Liver (tissue), 9 donors: ENCODE measurements around the gene POPDC2. TPM values are rescaled to one million over a fixed set of nuclear protein-coding genes. Genes with fewer than 3 reads are reported as not detected.

ENCODE experiments used
- DNase-seq: peaks from one replicate; pipeline ENCODE4 v3.0.0-alpha.2; 2017; ENCODE audit warnings: low spot score
- H3K27ac ChIP-seq, 2 donors: one replicate each; pipeline ENCODE4 v1.7.0; 2013; ENCODE audit warnings: inconsistent platforms in 2 of 2, low read length in 2 of 2, control low read depth in 1 of 2, low read depth in 1 of 2, mild to moderate bottlenecking in 1 of 2
- H3K27me3 ChIP-seq, 4 donors: one replicate each; pipeline versions ENCODE4 v1.6.1 to v1.7.0; 2013; ENCODE audit warnings: low read length in 3 of 4, inconsistent platforms in 1 of 4, mild to moderate bottlenecking in 1 of 4, moderate library complexity in 1 of 4; ENCODE audit not compliant: control insufficient read depth in 4 of 4, insufficient read depth in 4 of 4
- H3K36me3 ChIP-seq, 4 donors: one replicate each; pipeline versions ENCODE4 v1.6.1 to v1.7.0; 2013; ENCODE audit warnings: low read length in 3 of 4, mild to moderate bottlenecking in 3 of 4, low read depth in 1 of 4, moderate library complexity in 1 of 4; ENCODE audit not compliant: control insufficient read depth in 4 of 4, insufficient read depth in 3 of 4
- H3K4me1 ChIP-seq, 4 donors: one replicate each; pipeline versions ENCODE4 v1.6.1 to v1.7.0; 2013; ENCODE audit warnings: low read length in 3 of 4, mild to moderate bottlenecking in 3 of 4, moderate library complexity in 1 of 4; ENCODE audit not compliant: control insufficient read depth in 4 of 4, insufficient read depth in 4 of 4
- H3K4me3 ChIP-seq, 3 donors: one replicate each; pipeline versions ENCODE4 v1.6.1 to v1.7.0; 2013; ENCODE audit warnings: low read length in 3 of 3, control low read depth in 1 of 3, low read depth in 1 of 3, mild to moderate bottlenecking in 1 of 3
- H3K9ac ChIP-seq, 2 donors: one replicate each; pipeline ENCODE4 v1.7.0; 2013; ENCODE audit warnings: low read length in 2 of 2, mild to moderate bottlenecking in 2 of 2, moderate library complexity in 2 of 2, control low read depth in 1 of 2, low read depth in 1 of 2
- H3K9me3 ChIP-seq, 4 donors: one replicate each; pipeline versions ENCODE4 v1.6.1 to v1.7.0; 2013; ENCODE audit warnings: low read length in 3 of 4; ENCODE audit not compliant: control insufficient read depth in 4 of 4
- EGR1 ChIP-seq, 2 donors: IDR thresholded peaks; 2 replicates each; pipeline ENCODE4 v1.6.1; 2016 to 2018; ENCODE audit warnings: antibody characterized with exemption in 2 of 2, low read depth in 2 of 2
- FOXA1 ChIP-seq: IDR thresholded peaks from 2 replicates; pipeline ENCODE4 v1.6.1; 2016; ENCODE audit warnings: antibody characterized with exemption
- FOXA2 ChIP-seq: IDR thresholded peaks from 2 replicates; pipeline ENCODE4 v1.6.1; 2016; ENCODE audit warnings: antibody characterized with exemption
- GABPA ChIP-seq, 2 donors: IDR thresholded peaks in 1 of 2; conservative IDR thresholded peaks in 1 of 2; 2 replicates each; pipeline ENCODE4 v1.6.1; 2016; ENCODE audit warnings: antibody characterized with exemption in 2 of 2, mild to moderate bottlenecking in 1 of 2, moderate library complexity in 1 of 2
- HNF4A ChIP-seq, 2 donors: conservative IDR thresholded peaks; 2 replicates each; pipeline ENCODE4 v1.6.1; 2016; ENCODE audit warnings: antibody characterized with exemption in 2 of 2, mild to moderate bottlenecking in 2 of 2
- HNF4G ChIP-seq: IDR thresholded peaks from 2 replicates; pipeline ENCODE4 v1.6.1; 2016; ENCODE audit warnings: antibody characterized with exemption
- JUND ChIP-seq, 2 donors: IDR thresholded peaks; 2 replicates each; pipeline ENCODE4 v1.6.1; 2016; ENCODE audit warnings: antibody characterized with exemption in 2 of 2
- NR2F2 ChIP-seq: IDR thresholded peaks from 2 replicates; pipeline ENCODE4 v1.6.1; 2016; ENCODE audit warnings: antibody characterized with exemption
- RAD21 ChIP-seq, 2 donors: IDR thresholded peaks; 2 replicates each; pipeline ENCODE4 v1.6.1; 2016; ENCODE audit warnings: antibody characterized with exemption in 2 of 2, mild to moderate bottlenecking in 2 of 2
- RXRA ChIP-seq, 2 donors: IDR thresholded peaks; 2 replicates each; pipeline ENCODE4 v1.6.1; 2017 to 2018; ENCODE audit warnings: antibody characterized with exemption in 2 of 2, mild to moderate bottlenecking in 1 of 2
- SP1 ChIP-seq: IDR thresholded peaks from 2 replicates; pipeline ENCODE4 v1.6.1; 2018; ENCODE audit warnings: antibody characterized with exemption, mild to moderate bottlenecking
- TAF1 ChIP-seq: conservative IDR thresholded peaks from 2 replicates; pipeline ENCODE4 v1.6.1; 2016; ENCODE audit warnings: antibody characterized with exemption, mild to moderate bottlenecking
- YY1 ChIP-seq: IDR thresholded peaks from 2 replicates; pipeline ENCODE4 v1.6.1; 2016; ENCODE audit warnings: antibody characterized with exemption, mild to moderate bottlenecking
- WGBS: extraction: QIAGEN DNeasy Blood & Tissue Kit; methylation state at CpG from one replicate; pipeline ENCODE4 v1.1.7; 2013; 5-methylcytosine and 5-hydroxymethylcytosine counted together
- polyA plus RNA-seq, 2 donors: library from polyadenylated mRNA; stranded (reverse) in 1 of 2; unstranded in 1 of 2; fragments of 200-250 nt in 1 of 2; fragments of >200 nt in 1 of 2; fragmentation: Nextera tagmentation in 1 of 2; extraction: Ambion mirVana in 1 of 2; gene quantifications; one replicate each; pipeline versions ENCODE4 v1.2.1 to v1.2.3, GENCODE V29; 2013 to 2015
- total RNA-seq, 2 donors: library from RNA; depleted of rRNA; stranded (reverse); fragments of >200 nt; gene quantifications; one replicate each; pipeline ENCODE4 v1.2.3, GENCODE V29; 2014
- TF ChIP-seq, protein P1 (sequence below): IDR thresholded peaks from 2 replicates; pipeline ENCODE4 v1.6.1; 2016; ENCODE audit warnings: antibody characterized with exemption
- TF ChIP-seq, protein P2 (sequence below): IDR thresholded peaks from 2 replicates; pipeline ENCODE4 v1.6.1; 2016; ENCODE audit warnings: antibody characterized with exemption
- TF ChIP-seq, protein P3 (sequence below): IDR thresholded peaks from 2 replicates; pipeline ENCODE4 v1.6.1; 2016; ENCODE audit warnings: antibody characterized with exemption, mild to moderate bottlenecking
- TF ChIP-seq, protein P4 (sequence below): fragments of 150-350 bp; IDR thresholded peaks from 2 replicates; pipeline ENCODE4 v1.5.1; 2017; ENCODE audit warnings: improper control_type of control experiment, low read depth, low read length; ENCODE audit not compliant: missing input control
- TF ChIP-seq, protein P5 (sequence below): IDR thresholded peaks from 2 replicates; pipeline ENCODE4 v1.6.1; 2016; ENCODE audit warnings: antibody characterized with exemption
- donor health status: healthy.
- donor health status: healthy.
- donor health status: healthy.
- donor health status: healthy.
- donor health status: healthy.

The POPDC2 gene
- total and polyA plus RNA-seq, 4 donors, result 0.16 to 1.1 (median 0.46) TPM

DNA sequence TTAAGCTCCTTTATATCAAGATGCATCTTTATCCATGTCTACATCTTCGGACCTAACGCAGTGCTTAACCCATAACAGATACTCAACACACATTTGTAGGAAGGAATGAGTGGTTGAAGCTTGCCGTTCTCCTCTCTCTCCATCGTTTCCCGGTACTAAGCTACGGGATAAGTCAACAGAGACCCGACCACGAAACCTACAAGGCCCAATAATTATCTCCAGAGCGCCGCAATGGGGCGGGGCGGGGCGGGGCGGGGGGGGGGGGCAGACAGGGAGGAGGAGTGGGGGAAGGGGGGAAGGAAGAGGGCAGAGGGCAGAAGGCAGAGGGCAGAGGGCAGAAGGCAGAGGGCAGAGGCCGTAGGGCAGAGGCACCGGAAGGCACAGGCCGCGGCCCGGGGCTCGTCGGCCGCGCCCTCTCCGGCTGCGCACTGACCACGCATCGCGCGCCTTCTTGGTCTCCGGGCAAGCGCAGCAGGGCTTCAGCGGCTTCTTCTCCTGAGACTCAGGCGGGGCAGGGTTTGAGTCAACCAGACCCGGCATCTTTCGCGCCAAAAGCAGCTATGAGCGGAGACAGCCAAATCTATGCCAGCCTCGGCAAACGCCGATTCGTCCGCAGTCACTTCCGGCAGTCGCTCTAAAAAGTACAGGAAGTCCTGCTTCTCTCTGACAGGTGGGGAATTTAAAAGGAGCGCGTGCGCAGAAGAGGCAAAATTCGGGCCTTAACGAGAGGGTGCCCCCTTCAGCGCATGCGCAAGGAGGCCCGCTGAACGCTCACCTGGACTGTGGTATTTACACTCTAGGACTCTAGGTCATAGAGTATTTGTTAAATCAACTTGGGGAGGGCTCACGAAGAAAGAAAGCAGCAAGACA is 16.6 kb upstream of the POPDC2 start, which contains the start of gene COX17:
COX17 (minus strand) TSS at position 636 of the 870 bp plus-strand sequence; CDS start at position 540, 96 bp downstream.
- Histone ChIP-seq H3K4me1 (peaks cover 0 to 20% (median 14%) of the 10 kb centered on the region in 4 donors), H3K9me3 (no peaks in the 10 kb centered on the region), H3K36me3 (peaks cover 6 to 18% (median 13%) of the 10 kb centered on the region in 4 donors), H3K4me3 (peak within 1 kb of the TSS; percentile 65 to 95 (median 89)), H3K9ac (peak within 1 kb of the TSS; percentile 74 to 77), H3K27ac (peak within 1 kb of the TSS; percentile 93 to 95), H3K27me3 (no peaks in the 10 kb centered on the region)
- under 1% methylated on average over 54 of the region's 54 CpGs for WGBS
- peak; percentile 92 for DNase-seq
- peak; percentile 91 for TF ChIP-seq FOXA2
- peak; percentile 91 for TF ChIP-seq NR2F2
- peak; percentile 64 to 66 for TF ChIP-seq RXRA (IDR thresholded peaks at IDR 0.05)
- peak; percentile 40 for TF ChIP-seq TAF1
- peak; percentile 79 for TF ChIP-seq HNF4G
- peak; percentile 62 for TF ChIP-seq SP1
- TF ChIP-seq, protein P1, sequence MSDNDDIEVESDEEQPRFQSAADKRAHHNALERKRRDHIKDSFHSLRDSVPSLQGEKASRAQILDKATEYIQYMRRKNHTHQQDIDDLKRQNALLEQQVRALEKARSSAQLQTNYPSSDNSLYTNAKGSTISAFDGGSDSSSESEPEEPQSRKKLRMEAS, result peak; percentile 79
- peak; percentile 69 for TF ChIP-seq YY1
- peak; percentile 87 for TF ChIP-seq FOXA1
- no peak for TF ChIP-seq EGR1 (IDR thresholded peaks at IDR 0.05; ENCODE audit: low read depth in 2 of 2)
- TF ChIP-seq, protein P2, sequence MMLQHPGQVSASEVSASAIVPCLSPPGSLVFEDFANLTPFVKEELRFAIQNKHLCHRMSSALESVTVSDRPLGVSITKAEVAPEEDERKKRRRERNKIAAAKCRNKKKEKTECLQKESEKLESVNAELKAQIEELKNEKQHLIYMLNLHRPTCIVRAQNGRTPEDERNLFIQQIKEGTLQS, result no peak
- TF ChIP-seq, protein P3, sequence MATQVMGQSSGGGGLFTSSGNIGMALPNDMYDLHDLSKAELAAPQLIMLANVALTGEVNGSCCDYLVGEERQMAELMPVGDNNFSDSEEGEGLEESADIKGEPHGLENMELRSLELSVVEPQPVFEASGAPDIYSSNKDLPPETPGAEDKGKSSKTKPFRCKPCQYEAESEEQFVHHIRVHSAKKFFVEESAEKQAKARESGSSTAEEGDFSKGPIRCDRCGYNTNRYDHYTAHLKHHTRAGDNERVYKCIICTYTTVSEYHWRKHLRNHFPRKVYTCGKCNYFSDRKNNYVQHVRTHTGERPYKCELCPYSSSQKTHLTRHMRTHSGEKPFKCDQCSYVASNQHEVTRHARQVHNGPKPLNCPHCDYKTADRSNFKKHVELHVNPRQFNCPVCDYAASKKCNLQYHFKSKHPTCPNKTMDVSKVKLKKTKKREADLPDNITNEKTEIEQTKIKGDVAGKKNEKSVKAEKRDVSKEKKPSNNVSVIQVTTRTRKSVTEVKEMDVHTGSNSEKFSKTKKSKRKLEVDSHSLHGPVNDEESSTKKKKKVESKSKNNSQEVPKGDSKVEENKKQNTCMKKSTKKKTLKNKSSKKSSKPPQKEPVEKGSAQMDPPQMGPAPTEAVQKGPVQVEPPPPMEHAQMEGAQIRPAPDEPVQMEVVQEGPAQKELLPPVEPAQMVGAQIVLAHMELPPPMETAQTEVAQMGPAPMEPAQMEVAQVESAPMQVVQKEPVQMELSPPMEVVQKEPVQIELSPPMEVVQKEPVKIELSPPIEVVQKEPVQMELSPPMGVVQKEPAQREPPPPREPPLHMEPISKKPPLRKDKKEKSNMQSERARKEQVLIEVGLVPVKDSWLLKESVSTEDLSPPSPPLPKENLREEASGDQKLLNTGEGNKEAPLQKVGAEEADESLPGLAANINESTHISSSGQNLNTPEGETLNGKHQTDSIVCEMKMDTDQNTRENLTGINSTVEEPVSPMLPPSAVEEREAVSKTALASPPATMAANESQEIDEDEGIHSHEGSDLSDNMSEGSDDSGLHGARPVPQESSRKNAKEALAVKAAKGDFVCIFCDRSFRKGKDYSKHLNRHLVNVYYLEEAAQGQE, result peak; percentile 76
- peak; percentile 82 to 93 for TF ChIP-seq GABPA (IDR thresholded peaks at IDR 0.05 in 1 of 2, conservative IDR thresholded peaks at IDR 0.05 in 1 of 2)
- peak in 1 of 2 donors; percentile 60 for TF ChIP-seq JUND (IDR thresholded peaks at IDR 0.05)
- TF ChIP-seq RAD21 (IDR thresholded peaks at IDR 0.05), result peak; percentile 37 to 39
- TF ChIP-seq, protein P4, sequence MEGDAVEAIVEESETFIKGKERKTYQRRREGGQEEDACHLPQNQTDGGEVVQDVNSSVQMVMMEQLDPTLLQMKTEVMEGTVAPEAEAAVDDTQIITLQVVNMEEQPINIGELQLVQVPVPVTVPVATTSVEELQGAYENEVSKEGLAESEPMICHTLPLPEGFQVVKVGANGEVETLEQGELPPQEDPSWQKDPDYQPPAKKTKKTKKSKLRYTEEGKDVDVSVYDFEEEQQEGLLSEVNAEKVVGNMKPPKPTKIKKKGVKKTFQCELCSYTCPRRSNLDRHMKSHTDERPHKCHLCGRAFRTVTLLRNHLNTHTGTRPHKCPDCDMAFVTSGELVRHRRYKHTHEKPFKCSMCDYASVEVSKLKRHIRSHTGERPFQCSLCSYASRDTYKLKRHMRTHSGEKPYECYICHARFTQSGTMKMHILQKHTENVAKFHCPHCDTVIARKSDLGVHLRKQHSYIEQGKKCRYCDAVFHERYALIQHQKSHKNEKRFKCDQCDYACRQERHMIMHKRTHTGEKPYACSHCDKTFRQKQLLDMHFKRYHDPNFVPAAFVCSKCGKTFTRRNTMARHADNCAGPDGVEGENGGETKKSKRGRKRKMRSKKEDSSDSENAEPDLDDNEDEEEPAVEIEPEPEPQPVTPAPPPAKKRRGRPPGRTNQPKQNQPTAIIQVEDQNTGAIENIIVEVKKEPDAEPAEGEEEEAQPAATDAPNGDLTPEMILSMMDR, result no peak
- peak; percentile 97 to 98 for TF ChIP-seq HNF4A (conservative IDR thresholded peaks at IDR 0.05)
- TF ChIP-seq, protein P5, sequence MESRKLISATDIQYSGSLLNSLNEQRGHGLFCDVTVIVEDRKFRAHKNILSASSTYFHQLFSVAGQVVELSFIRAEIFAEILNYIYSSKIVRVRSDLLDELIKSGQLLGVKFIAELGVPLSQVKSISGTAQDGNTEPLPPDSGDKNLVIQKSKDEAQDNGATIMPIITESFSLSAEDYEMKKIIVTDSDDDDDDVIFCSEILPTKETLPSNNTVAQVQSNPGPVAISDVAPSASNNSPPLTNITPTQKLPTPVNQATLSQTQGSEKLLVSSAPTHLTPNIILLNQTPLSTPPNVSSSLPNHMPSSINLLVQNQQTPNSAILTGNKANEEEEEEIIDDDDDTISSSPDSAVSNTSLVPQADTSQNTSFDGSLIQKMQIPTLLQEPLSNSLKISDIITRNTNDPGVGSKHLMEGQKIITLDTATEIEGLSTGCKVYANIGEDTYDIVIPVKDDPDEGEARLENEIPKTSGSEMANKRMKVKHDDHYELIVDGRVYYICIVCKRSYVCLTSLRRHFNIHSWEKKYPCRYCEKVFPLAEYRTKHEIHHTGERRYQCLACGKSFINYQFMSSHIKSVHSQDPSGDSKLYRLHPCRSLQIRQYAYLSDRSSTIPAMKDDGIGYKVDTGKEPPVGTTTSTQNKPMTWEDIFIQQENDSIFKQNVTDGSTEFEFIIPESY, result peak; percentile 65
